Fibroblast of lung (primary cell): ENCODE data around the gene NOL4.

Experiments
- EZH2 ChIP-seq: IDR thresholded peaks from 2 replicates; pipeline ENCODE4 v1.5.1; 2012; ENCODE audit warnings: low read length, control low read depth, mild to moderate bottlenecking; ENCODE audit errors: missing control alignments
- TF ChIP-seq, protein P1 (sequence below), 2 donors: IDR thresholded peaks in 1 of 2; conservative IDR thresholded peaks in 1 of 2; 1 replicate in 1 of 2; 2 replicates in 1 of 2; pipeline ENCODE4 v1.5.1; 2011 to 2012; ENCODE audit warnings: low read length in 2 of 2, control low read depth in 1 of 2, inconsistent platforms in 1 of 2, low read depth in 1 of 2, mild to moderate bottlenecking in 1 of 2

DNA sequence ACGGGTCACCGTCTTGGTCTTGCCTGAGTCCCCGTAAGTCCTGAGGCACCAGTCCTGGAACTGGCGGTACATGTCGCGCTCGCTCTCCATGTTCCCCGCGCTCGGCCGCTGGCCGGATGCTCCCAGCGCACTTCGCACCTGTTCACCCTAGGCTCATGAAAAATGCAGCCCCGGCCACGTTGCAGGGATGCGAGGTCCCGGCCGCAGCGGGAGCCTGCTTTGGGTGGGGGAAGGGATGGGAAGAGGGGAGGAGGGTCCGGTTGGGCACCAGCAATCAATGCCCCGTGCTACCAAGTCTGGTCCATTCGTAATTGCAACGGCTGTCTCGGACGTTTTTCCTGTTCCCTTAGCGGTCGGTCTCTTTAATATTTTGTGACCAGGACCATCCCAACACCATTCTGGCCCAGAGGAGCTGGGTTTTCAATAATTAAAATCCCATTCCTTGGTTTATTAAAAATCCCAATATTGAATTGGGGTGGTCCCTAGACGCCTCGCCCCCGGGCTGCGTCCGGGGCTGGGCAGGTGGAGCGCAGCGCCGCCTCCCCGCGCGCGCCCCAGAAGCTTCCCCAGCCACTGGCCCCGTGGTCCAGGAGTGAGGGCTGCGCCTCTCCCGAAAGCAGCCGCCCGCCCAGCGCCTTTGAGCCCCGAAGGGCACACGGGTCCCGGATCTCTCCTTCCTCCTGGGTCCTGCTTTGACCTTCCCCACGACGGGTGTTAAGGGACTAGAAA, 1.4 kb downstream of the NOL4 start:
- TF ChIP-seq EZH2: peak; percentile 63
- TF ChIP-seq, protein P1, sequence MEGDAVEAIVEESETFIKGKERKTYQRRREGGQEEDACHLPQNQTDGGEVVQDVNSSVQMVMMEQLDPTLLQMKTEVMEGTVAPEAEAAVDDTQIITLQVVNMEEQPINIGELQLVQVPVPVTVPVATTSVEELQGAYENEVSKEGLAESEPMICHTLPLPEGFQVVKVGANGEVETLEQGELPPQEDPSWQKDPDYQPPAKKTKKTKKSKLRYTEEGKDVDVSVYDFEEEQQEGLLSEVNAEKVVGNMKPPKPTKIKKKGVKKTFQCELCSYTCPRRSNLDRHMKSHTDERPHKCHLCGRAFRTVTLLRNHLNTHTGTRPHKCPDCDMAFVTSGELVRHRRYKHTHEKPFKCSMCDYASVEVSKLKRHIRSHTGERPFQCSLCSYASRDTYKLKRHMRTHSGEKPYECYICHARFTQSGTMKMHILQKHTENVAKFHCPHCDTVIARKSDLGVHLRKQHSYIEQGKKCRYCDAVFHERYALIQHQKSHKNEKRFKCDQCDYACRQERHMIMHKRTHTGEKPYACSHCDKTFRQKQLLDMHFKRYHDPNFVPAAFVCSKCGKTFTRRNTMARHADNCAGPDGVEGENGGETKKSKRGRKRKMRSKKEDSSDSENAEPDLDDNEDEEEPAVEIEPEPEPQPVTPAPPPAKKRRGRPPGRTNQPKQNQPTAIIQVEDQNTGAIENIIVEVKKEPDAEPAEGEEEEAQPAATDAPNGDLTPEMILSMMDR (conservative IDR thresholded peaks at IDR 0.05 in 1 of 2, IDR thresholded peaks at IDR 0.05 in 1 of 2; ENCODE audit: low read depth in 1 of 2, low read length in 2 of 2): no peak
